HG02763 (cell line): ENCODE results near the gene PROM2.
"Not testable (repeated sequence)": the region's sequence is repeated elsewhere in the genome, so short reads cannot be mapped to it uniquely, and the experiment has no call there.

Experiments
- ATAC-seq: cut with Tn5 transposase; IDR thresholded peaks from one replicate; pipeline ENCODE4 v1.9.1; 2021; ENCODE audit warnings: mild to moderate bottlenecking, moderate library complexity; ENCODE audit not compliant: unreplicated experiment

PROM2 gene, protein sequence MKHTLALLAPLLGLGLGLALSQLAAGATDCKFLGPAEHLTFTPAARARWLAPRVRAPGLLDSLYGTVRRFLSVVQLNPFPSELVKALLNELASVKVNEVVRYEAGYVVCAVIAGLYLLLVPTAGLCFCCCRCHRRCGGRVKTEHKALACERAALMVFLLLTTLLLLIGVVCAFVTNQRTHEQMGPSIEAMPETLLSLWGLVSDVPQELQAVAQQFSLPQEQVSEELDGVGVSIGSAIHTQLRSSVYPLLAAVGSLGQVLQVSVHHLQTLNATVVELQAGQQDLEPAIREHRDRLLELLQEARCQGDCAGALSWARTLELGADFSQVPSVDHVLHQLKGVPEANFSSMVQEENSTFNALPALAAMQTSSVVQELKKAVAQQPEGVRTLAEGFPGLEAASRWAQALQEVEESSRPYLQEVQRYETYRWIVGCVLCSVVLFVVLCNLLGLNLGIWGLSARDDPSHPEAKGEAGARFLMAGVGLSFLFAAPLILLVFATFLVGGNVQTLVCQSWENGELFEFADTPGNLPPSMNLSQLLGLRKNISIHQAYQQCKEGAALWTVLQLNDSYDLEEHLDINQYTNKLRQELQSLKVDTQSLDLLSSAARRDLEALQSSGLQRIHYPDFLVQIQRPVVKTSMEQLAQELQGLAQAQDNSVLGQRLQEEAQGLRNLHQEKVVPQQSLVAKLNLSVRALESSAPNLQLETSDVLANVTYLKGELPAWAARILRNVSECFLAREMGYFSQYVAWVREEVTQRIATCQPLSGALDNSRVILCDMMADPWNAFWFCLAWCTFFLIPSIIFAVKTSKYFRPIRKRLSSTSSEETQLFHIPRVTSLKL

DNA sequence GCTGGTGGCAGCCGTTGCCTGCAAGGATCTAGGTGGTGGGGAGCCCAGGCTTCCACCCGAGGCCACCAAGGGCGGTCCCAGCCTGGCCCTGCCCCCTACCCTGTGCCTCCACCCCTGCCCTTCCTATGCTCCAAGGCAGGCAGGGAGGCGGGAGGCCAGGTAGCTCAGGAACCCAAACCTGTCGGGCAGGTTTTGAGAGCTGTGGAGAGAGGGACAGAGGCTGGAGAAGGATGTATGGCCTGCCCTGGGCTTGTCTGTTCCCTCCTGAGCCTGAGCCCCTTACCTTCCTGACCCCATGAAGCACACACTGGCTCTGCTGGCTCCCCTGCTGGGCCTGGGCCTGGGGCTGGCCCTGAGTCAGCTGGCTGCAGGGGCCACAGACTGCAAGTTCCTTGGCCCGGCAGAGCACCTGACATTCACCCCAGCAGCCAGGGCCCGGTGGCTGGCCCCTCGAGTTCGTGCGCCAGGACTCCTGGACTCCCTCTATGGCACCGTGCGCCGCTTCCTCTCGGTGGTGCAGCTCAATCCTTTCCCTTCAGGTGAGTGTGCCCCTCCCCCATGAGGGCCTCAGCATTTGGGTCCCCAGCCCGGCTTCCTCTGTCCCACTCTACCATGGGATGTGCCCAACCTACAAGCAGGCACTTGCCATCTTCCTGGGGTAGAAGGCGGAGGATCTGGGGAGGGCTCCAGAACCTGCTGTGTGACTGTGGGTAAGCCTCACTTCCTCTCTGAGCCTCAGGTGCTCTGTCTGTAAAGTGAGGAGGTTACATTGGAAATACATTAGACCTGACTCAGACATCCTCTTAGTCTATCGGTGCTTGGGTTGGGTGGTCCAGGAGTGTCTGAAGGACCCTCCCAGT, at the start of gene PROM2:
Gene PROM2, plus strand, starts transcription at position 159 of the 860 bp plus-strand sequence. Its CDS starts 137 bp downstream, at position 296.
- no peak for ATAC-seq

DNA sequence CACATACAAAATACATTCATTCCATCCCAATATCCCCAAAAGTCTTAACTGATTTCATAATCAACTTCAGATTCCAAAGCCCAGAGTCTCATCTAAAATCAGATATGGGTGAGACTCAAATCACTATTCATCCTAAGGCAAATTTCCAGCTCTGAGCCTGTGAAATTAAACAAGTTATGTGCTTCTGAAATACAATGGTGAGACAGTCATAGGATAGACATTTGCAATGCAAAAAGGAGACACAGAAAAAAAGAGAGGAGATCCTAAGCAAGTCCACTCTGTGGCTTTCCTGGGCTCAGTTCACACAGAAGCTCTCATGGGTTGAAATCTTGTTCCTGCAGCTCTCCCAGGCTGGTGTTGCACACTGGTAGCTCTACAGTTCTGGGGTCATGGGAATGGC, 48.6 kb upstream of the PROM2 start:
- ATAC-seq: no peak

DNA sequence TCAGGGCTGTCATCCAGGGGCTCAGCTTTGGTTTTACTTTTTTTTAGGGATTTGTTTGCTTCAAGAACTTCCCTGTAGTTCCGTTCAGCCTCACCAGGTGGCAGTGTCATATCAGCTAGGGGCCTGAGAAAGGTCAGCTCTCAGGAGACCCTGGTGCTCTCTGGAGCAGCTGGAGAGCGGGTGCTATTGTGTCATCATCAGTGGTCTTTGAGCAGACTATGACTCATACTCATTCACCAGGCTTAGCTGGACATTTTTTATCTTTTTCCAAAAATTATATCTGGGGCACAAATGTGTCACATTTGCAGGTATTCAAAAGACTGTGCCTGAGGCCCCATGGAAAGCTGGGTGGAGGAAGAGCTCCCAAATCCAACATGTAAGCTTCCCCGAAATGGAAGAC, 42.5 kb upstream of the PROM2 start:
- no peak for ATAC-seq

DNA sequence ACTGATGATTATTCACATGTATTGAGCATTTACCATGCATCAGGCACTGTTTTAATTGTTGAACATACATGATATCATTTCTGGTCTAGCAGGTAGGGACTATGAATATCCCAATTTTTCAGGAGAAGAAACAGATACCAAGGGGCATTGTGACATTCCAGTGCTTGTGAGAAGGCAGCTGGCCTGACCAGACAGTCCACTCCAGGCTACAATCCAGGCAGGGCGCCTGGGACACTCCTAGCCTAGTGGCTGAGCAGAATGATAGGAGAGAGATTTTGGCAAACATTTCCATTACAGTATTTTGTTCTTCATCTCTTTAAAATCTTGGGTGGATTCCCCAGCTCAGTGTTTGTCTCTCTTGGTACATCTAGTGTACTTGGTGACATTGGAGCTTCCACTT, 42.0 kb upstream of the PROM2 start:
- ATAC-seq: no peak

DNA sequence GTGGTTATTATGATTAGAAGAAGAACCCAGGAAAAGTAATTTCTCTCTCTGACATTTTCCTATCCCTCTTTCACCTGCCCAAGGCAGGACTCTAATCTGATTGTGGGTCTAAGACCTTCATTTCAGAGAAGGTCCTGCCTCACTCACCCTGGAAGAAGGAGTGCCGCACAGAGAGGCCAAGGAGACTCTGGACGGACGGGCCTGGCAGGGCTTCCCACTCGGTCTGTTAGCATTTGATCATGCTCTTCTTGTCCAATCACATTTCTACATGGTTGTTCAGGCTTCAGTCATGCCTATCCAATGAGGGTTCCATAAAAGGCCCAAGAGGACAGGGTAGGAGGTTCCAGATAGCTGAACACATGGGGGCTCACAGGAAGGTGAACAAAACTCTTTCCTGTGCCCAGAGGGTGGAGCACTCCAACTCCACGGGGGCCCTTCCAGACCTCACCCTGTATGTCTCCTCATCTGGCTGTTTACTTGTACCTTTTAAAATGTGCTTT, 39.9 kb upstream of the PROM2 start:
- ATAC-seq: no peak

DNA sequence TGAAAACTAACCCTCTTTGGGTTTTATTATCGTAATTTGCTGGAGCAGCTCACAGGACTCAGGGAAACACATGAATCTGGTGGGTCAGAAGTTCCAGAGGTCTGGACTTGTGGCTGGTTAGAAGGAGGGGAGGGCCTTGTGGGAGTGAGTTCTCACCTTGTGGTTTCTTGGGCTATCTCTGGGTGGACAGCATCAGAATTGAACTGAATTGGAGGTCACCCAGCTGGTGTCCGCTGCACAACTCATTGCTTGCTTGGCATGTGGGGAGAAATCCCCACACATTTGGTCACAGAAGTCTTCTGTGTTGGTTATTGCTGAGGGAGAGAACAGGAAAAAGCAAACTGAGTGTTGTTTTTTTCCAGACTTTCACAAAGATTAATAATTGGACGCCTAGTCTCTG, 39.4 kb upstream of the PROM2 start:
- ATAC-seq: no peak

DNA sequence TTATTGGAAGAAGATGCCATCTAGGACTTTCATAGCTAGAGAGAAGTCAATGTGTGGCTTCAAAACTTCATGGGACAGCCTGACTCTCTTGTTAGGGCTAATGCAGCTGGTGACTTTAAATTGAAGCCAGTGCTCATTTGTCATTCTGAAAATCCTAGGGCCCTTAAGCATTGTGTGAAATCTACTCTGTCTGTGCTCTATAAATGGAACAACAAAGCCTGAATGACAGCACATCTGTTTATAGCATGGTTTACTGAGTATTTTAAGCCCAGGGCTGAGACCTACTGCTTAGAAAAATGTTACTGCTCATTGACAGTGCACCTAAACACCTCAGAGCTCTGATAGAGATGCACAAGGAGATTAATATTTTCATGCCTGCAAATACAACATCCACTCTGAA, 36.1 kb upstream of the PROM2 start:
- ATAC-seq: no peak

DNA sequence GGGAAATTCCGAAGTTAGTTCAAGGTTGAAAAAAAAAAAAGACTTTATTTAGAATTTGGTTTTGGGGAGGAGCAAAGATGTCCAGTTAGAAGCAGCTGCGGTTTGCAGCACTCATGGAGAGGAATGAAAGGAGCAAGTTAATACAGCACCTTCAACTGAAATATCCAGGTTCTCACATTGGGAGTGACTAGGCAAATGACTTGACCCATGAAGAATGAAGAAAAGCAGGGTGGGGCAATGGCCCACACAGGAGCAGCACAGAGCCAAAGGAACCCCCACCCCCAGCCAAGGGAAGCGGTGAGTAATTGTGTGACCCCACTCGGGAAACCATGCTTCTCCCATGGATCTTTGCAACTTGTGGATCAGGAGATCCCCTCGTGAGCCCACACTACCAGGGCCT, 34.2 kb upstream of the PROM2 start:
- ATAC-seq: no peak

DNA sequence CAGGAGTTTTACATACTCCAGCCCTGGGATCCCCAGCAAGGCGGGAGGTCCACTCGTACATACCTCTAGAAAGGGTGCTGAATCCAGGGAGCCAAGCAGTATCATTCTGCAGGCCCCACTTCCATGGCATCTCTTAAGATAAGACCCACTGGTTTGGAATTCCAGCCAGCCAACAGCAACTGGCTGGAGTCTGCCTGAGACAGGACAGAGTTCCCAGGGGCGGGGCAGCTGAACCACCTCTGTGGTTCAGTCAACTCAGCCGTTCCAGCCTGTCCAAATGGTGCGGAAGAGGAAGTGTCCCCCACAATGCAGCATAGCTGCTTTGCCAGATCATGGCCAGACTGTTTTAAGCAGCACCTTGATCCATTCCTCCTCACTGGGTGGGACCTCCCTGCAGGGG, 33.7 kb upstream of the PROM2 start:
- ATAC-seq: no peak

DNA sequence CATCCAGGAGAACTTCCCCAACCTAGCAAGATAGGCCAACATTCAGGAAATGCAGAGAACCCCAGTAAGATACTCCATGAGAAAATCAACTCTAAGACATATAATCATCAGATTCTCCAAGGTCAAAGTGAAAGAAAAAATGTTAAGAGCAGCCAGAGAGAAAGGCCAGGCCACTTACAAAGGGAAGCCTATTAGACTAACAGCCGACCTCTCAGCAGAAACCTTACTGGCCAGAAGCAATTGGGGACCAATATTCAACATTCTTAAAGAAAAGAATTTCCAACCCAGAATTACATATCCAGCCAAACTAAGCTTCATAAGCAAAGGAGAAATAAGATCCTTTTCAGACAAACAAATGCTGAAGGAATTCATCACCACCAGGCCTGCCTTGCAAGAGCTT, 32.2 kb upstream of the PROM2 start:
- ATAC-seq: not testable (repeated sequence)

DNA sequence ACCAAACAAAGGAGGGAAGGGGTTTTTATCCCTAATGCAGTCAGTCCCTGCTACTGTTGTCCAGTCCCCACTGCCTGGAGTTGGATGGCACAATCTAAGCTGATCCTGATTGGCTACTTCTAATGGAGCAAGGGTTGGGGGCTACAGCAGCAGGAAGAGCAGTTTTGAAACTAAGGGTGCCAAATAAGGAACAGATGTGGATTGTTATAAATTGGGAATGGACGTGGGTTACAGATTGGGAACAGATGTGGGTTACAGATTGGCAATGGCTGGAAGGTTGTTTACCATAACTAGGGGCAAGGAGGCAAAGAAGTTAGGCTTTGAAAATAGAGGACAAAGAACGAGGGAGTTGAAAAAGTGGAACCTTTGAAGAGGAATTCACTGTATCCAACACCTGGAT, 16.0 kb upstream of the PROM2 start:
- no peak for ATAC-seq

DNA sequence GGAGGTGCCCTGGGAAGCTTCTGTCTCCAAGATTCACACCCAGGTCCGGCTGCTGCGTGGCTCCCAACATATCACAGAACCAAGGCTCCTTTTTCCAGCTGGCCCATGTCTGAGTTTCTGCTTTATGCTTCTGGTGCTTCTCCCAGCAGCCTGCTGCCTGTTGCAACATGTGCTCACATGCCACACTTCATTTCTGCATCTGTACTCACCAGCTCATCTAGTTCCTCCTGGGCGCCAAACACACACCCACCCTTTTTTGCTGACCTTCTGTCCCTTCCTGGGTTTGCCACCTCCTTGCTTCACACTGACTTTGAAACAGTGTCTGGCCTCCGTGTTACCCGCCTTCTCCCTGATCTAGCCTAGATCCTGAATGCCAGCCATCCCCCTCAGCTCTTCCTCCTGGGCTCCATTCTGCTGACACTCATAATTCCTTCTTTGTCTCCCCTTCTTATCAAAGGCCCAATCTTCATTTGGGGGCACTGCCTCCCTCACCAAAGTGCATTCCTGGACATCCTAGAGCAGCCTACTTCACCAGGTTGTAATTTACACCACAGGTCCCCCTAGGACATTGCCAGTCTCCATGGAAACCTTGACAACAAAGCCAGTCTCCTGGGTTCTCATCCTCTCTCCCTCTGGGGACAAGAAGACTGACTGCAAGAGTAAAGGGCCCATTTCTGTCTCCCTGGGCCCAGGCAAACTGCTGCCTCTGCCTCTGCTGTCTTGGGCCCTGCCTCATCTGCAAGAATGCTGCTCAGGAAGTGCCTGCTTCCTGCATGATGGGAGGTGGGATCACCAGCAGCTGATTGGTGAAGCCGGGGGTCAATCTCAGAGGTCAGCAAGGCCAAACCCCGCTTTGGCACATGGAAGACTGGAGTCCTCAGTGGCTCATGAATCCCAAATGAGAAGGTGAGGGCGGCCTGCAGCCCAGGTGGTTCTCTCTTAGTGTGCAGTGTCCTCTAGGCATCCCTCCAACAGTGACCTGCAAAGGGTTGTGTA, 13.9 kb upstream of the PROM2 start:
- no peak for ATAC-seq

DNA sequence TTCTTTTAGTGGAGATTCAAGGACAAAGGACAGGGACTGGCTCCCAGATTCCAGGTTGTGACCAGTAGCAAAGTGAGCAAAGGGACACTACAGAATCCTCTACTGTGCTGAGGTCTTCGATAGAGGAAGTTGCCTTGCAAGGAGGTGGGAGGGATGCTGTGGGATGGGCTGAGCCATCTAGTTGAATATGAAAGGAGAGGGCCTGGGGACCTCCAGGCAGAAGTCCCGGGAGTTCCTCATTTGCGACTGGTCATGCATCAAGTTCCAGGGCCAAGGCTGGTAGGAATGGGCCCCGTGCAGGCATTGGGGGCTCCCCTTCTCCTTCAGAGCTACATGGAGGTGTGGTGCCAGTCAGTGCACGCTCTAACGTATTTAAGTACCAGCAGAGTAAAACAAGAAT, 12.6 kb upstream of the PROM2 start:
- no peak for ATAC-seq

DNA sequence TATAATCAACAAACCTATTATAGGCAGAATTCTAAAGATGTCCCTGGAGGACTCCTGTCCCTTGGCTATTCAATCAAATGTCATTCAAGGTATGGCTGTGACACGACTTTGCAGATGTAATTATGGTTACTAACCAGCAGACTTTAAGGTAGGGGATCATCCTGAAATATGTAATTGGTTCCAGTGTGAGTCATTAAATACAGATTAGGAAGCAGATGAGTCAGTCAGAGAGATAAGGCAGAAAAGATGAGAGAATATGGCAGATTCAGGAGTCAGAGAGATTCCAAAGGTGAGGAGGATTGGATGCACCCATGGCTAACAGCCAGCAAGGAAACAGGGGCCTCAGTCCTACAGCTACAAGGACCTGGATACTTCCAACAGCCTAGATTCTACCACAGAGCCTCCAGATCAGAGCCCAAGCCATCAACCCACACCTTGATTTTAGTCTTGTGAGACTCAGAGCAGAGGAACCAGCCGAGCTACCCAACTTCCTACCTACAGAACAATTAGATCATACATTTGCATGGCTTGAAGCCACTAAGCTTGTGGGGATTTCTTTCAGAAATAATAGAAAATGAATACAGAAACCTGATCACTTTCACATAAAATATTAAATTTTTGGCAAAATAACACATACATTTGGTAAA, 11.2 kb upstream of the PROM2 start:
- ATAC-seq: no peak

DNA sequence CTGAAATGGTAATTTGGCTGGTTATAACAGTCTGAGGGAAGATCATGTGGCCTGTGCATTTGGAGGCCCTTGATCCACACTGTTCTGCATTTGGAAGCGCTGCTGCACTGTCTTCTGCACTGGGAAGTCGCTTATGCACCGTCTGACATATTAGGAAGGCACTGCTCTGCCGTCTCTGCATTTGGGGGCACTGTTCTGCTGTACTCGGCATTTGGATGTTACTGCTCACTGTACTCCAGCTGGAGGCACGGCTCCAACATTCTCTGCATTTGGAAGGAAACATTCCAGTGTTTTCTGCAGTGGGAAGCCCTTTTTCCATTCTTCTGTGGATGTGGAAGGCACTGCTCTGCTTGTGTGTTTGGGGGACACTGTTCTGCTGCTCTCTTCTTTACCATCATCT, 9.6 kb upstream of the PROM2 start:
- no peak for ATAC-seq

DNA sequence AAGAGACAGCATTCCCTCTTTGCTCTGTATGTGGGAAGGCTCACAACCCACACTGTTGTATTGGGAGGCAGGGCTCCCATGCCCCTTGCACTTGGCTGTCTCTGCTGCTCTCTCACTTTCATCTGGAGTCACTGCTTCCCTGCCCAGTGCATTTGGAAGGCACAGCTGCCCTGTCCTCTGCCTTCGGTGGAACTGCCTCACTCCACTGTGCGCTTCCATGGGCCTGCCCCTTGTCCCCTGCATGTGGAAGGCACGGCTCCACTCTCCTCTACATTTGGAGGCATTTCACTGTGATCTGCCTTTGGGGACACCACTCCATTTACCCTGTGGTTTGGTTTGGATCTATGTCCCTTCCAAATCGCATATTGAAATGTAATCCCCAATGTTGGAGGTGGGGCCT, 9.1 kb upstream of the PROM2 start:
- ATAC-seq: no peak

DNA sequence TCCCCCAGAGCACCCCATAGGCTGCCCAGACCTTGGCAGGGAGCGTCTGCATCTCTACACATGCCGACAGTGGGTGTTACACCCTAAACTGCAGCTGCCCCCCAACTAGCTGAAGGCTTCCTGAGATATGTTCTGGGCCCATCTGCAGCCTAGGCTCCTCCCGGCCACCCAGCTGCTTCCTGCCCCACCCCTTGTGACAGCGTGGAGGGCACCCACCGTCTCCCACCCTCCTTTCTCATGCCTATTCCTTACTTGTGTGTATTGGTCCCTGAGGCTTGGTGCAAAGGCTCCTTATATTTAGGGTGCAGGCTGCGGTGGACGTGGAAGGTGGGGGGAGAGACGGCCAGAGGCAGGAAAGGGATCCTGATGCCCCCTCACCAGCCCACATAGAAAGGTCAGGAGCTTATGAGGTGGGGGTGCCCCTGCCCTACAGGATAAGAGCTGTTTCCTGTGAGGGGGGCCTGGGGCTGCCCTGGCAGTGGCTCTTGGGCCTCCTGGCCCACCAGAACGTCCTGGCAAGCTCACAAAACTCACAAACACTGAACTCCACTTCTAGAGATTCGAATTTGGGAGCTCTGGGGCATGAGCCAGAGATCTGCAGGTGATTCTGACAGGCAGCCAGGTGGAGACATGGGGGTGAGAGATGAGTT, 7.3 kb upstream of the PROM2 start:
- ATAC-seq: no peak

DNA sequence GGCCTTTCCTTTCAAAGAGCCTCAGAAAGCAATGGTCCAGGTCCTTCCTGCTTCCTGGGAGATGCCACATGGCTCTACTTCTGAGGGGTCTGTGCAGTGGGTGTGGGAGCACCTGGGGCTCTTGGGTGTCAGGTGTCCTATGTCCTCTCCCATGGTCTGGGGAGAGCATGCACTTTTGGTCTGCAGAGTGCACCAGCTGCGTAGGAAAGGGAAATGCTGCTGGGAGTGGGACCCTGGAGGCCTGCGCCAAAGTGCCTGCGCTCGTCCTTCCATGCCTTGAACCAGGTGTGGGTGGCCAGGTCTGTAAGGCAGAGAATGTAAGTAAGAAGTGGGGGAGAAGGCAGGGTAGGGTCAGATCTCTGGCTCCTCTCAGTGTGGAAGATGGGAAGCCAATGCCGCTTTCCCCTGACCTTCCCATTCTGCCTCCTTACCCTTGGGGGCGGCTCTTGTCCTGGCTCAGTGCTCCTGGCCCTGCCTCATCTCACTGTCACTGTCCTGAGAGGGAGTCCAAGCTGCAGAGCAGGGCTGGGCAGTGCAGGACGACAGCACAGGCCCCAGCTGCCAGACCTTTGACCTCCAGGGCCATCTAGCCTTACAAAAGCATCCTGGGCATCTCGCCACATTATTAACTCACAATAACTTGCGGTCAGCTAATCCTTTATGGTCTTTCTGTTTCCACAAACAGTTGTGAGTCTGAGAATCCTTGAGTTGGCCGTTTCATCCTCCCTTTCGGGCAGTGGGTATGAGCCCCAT, 6.6 kb upstream of the PROM2 start:
- no peak for ATAC-seq
